ENCODE results near the gene IL26.
A peak's percentile ranks its signal among the peaks of the same experiment; 100 is the strongest.

IL26 gene

GRCh38 chr12:68239309-68239982 is 13.8 kb upstream of the IL26 start:
- DNase-seq: no peak

- no peak for DNase-seq
Observed at GRCh38 chr12:68237619-68238018, 12.0 kb upstream of the IL26 start.

GRCh38 chr12:68237078-68237477 is 11.5 kb upstream of the IL26 start:
- DNase-seq: no peak

- peak; percentile 25 for DNase-seq
Observed at GRCh38 chr12:68236421-68237059, 10.9 kb upstream of the IL26 start.

- DNase-seq: no peak
Observed at GRCh38 chr12:68235576-68235975, 10.0 kb upstream of the IL26 start.

- DNase-seq: no peak
Observed at GRCh38 chr12:68234140-68234539, 8.5 kb upstream of the IL26 start.

- no peak for DNase-seq
Observed at GRCh38 chr12:68233498-68233897, 7.9 kb upstream of the IL26 start.

- DNase-seq: no peak
Observed at GRCh38 chr12:68231691-68232090, 6.1 kb upstream of the IL26 start.

GRCh38 chr12:68231229-68231628 is 5.6 kb upstream of the IL26 start:
- DNase-seq: no peak

- DNase-seq: no peak
Observed at GRCh38 chr12:68229956-68230355, 4.3 kb upstream of the IL26 start.

GRCh38 chr12:68227356-68227755 is 1.7 kb upstream of the IL26 start:
- DNase-seq: no peak

GRCh38 chr12:68224613-68225285 is 861 bp downstream of the IL26 start:
- DNase-seq: no peak

GRCh38 chr12:68223067-68223747 is 2.4 kb downstream of the IL26 start:
- DNase-seq: peak; percentile 90

- no peak for DNase-seq
Observed at GRCh38 chr12:68222326-68222725, 3.3 kb downstream of the IL26 start.

- DNase-seq: no peak
Observed at GRCh38 chr12:68221497-68221896, 4.1 kb downstream of the IL26 start.

- no peak for DNase-seq
Observed at GRCh38 chr12:68210875-68211274, 14.7 kb downstream of the IL26 start.

GRCh38 chr12:68209048-68209728 is 16.4 kb downstream of the IL26 start:
- DNase-seq: peak; percentile 49

GRCh38 chr12:68207276-68207675 is 18.3 kb downstream of the IL26 start:
- peak; percentile 45 for DNase-seq

- no peak for DNase-seq
Observed at GRCh38 chr12:68206446-68206845, 19.2 kb downstream of the IL26 start.

- DNase-seq: no peak
Observed at GRCh38 chr12:68203460-68203875, 22.1 kb downstream of the IL26 start.

GRCh38 chr12:68200854-68201253 is 24.8 kb downstream of the IL26 start:
- no peak for DNase-seq

- DNase-seq: no peak
Observed at GRCh38 chr12:68199127-68199526, 26.5 kb downstream of the IL26 start.

- no peak for DNase-seq
Observed at GRCh38 chr12:68198507-68199086, 27.0 kb downstream of the IL26 start.

All from NCI-H187 treated with DMSO at 0.1 percent for 48 hours (cell line).